GM23338 (cell line): ENCODE results near the gene NUDT16L1. TPM values are rescaled to one million over a fixed set of nuclear protein-coding genes. Genes with fewer than 3 reads are reported as not detected.

Source experiments
- ATAC-seq: fragments of 200-7000 bp; cut with Tn5 transposase; 3 replicates; pipeline ENCODE4 v1.9.1; 2020
- DNase-seq: peaks from one replicate; pipeline ENCODE4 v3.0.0-alpha.2; 2015; ENCODE audit warnings: low spot score
- H2AFZ ChIP-seq: fragments of 200-600 bp; sonication (generic); 2 replicates; pipeline ENCODE4 v1.8.0; 2016; ENCODE audit warnings: antibody characterized with exemption, mild to moderate bottlenecking, moderate library complexity
- H3F3A ChIP-seq: fragments of 200-600 bp; sonication (generic); replicated peaks from 2 replicates; pipeline ENCODE4 v1.8.0; 2017; ENCODE audit warnings: antibody characterized with exemption, mixed run types, low read depth
- H3K27ac ChIP-seq: fragments of 200-600 bp; sonication (generic); 2 replicates; pipeline ENCODE4 v1.6.1; 2016; ENCODE audit warnings: low read depth
- H3K27me3 ChIP-seq: fragments of 200-600 bp; sonication (generic); 2 replicates; pipeline ENCODE4 v1.8.0; 2016; ENCODE audit warnings: mild to moderate bottlenecking, mixed run types, moderate library complexity; ENCODE audit not compliant: insufficient read depth
- H3K36me3 ChIP-seq: fragments of 200-600 bp; sonication (generic); 2 replicates; pipeline ENCODE4 v1.8.0; 2016; ENCODE audit warnings: mild to moderate bottlenecking; ENCODE audit not compliant: insufficient read depth
- H3K4me1 ChIP-seq: fragments of 200-600 bp; sonication (generic); 2 replicates; pipeline ENCODE4 v1.8.0; 2016; ENCODE audit warnings: mild to moderate bottlenecking, moderate library complexity; ENCODE audit not compliant: insufficient read depth
- H3K4me2 ChIP-seq: fragments of 200-600 bp; sonication (generic); 2 replicates; pipeline ENCODE4 v1.7.1; 2017; ENCODE audit warnings: mixed run types
- H3K4me3 ChIP-seq: fragments of 200-600 bp; sonication (generic); 2 replicates; pipeline ENCODE4 v1.6.1; 2016; ENCODE audit warnings: mixed run types
- H3K79me2 ChIP-seq: fragments of 200-600 bp; sonication (generic); replicated peaks from 2 replicates; pipeline ENCODE4 v1.8.0; 2017; ENCODE audit warnings: mild to moderate bottlenecking; ENCODE audit not compliant: insufficient read depth
- H3K9me2 ChIP-seq: fragments of 200-600 bp; sonication (generic); 2 replicates; pipeline ENCODE4 v1.8.0; 2017; ENCODE audit not compliant: insufficient read depth
- H4K20me1 ChIP-seq: fragments of 200-600 bp; sonication (generic); replicated peaks from 2 replicates; pipeline ENCODE4 v1.8.0; 2017; ENCODE audit warnings: mild to moderate bottlenecking; ENCODE audit not compliant: insufficient read depth
- H3K27ac Mint-ChIP-seq: 2 replicates; pipeline ENCODE4 v1.8.0; 2020; ENCODE audit warnings: inconsistent platforms, mild to moderate bottlenecking, moderate library complexity, mixed read lengths
- H3K27me3 Mint-ChIP-seq: 3 replicates; pipeline ENCODE4 v1.8.0; 2022; ENCODE audit warnings: low read depth, mild to moderate bottlenecking, moderate library complexity, mixed read lengths, inconsistent platforms; ENCODE audit not compliant: insufficient read depth, poor library complexity
- H3K36me3 Mint-ChIP-seq: 3 replicates; pipeline ENCODE4 v1.8.0; 2021; ENCODE audit warnings: low read depth, mild to moderate bottlenecking, inconsistent platforms, moderate library complexity, mixed read lengths
- H3K4me1 Mint-ChIP-seq: 3 replicates; pipeline ENCODE4 v1.8.0; 2020; ENCODE audit warnings: mild to moderate bottlenecking, inconsistent platforms, mixed read lengths
- H3K4me3 Mint-ChIP-seq: 3 replicates; pipeline ENCODE4 v1.8.0; 2021; ENCODE audit warnings: moderate library complexity, mild to moderate bottlenecking, inconsistent platforms, mixed read lengths
- H3K9me3 Mint-ChIP-seq: 3 replicates; pipeline ENCODE4 v1.8.0; 2020; ENCODE audit warnings: moderate library complexity, mild to moderate bottlenecking, inconsistent platforms, mixed read lengths
- CREB1 ChIP-seq: fragments of 250-450 bp; sonication (Bioruptor Pico); IDR thresholded peaks from 2 replicates; pipeline ENCODE4 v1.5.0; 2020; ENCODE audit warnings: low read depth, mild to moderate bottlenecking, moderate library complexity
- ETS1 ChIP-seq: IDR thresholded peaks from 2 replicates; pipeline ENCODE4 v1.6.1; 2016; ENCODE audit warnings: antibody characterized with exemption
- EZH2phosphoT487 ChIP-seq: fragments of 200-600 bp; sonication (generic); IDR thresholded peaks from one replicate; pipeline ENCODE4 v1.8.1; 2018; ENCODE audit warnings: antibody characterized with exemption; ENCODE audit not compliant: unreplicated experiment
- JUNB ChIP-seq: IDR thresholded peaks from one replicate; pipeline ENCODE4 v1.6.1; 2016; ENCODE audit warnings: antibody characterized with exemption; ENCODE audit not compliant: unreplicated experiment
- NANOG ChIP-seq: IDR thresholded peaks from 2 replicates; pipeline ENCODE4 v1.6.1; 2016; ENCODE audit warnings: antibody characterized with exemption, borderline replicate concordance
- STAT1 ChIP-seq: IDR thresholded peaks from one replicate; pipeline ENCODE4 v1.6.1; 2016; ENCODE audit warnings: antibody characterized with exemption; ENCODE audit not compliant: unreplicated experiment
- ZNF114 ChIP-seq: fragments of 250-450 bp; sonication (Bioruptor Pico); IDR thresholded peaks from 2 replicates; pipeline ENCODE4 v1.5.0; 2020; ENCODE audit warnings: mild to moderate bottlenecking, moderate library complexity
- ZNF331 ChIP-seq: fragments of 250-450 bp; sonication (Bioruptor Pico); IDR thresholded peaks from 2 replicates; pipeline ENCODE4 v1.5.0; 2020; ENCODE audit warnings: low read depth, mild to moderate bottlenecking, moderate library complexity
- ZNF462 ChIP-seq: fragments of 250-450 bp; sonication (Bioruptor Pico); IDR thresholded peaks from 2 replicates; pipeline ENCODE4 v1.5.0; 2020; ENCODE audit warnings: mild to moderate bottlenecking, moderate library complexity
- polyA plus RNA-seq: library from polyadenylated mRNA; unstranded; fragments of >200 nt; fragmentation: Nextera tagmentation; extraction: Ambion mirVana; gene quantifications from 2 replicates; pipeline ENCODE4 v1.2.1, GENCODE V29; 2016
- total RNA-seq: library from RNA; depleted of rRNA; stranded (reverse); fragments of >200 nt; shearing (Covaris generic); gene quantifications from 2 replicates; pipeline ENCODE4 v1.2.3, GENCODE V29; 2014

The NUDT16L1 gene
- total and polyA plus RNA-seq, 2 experiments from 2014 or later = 37.1 to 80.4 TPM

- TF ChIP-seq ZNF462 (no peak), CREB1 (no peak), JUNB (no peak), ETS1 (no peak), STAT1 (no peak)
Measured at GRCh38 chr16:4663465-4663776, 29.9 kb upstream of the NUDT16L1 start (continued).

GRCh38 chr16:4663777-4664465 is 29.4 kb upstream of the NUDT16L1 start:
- ATAC-seq = no peak
- TF ChIP-seq ZNF462 (no peak), EZH2phosphoT487 (no peak), ZNF331 (CRISPR knock-in tag) (no peak), ZNF114 (CRISPR knock-in tag) (no peak), CREB1 (no peak), NANOG (no peak)

More at GRCh38 chr16:4663777-4664465, 29.4 kb upstream of the NUDT16L1 start:
- DNase-seq = no peak
- no peak overlapping the region for H3K4me3 ChIP-seq
- Mint-ChIP-seq H3K4me3 (no peak overlapping the region), H3K9me3 (no peaks in the 10 kb centered on the region), H3K27ac (peak overlapping the region; percentile 63), H3K27me3 (peaks cover 5% of the 10 kb centered on the region), H3K36me3 (peaks cover 14% of the 10 kb centered on the region; the same call in 2 of the 3 replicates), H3K4me1 (peaks cover 3% of the 10 kb centered on the region; the same call in 1 of the 3 replicates)
- H3F3A ChIP-seq = 0 out of 2 replicates have a peak, but pooled peaks cover 7% of the 10 kb centered on the region
- H3K27ac ChIP-seq = peak overlapping the region; percentile 69; the same call in 1 of the 2 replicates
- H3K4me2 ChIP-seq = no peak overlapping the region
- 0 out of 2 replicates have a peak, but pooled peaks cover 4% of the 10 kb centered on the region for H4K20me1 ChIP-seq
- no peak overlapping the region for H2AFZ ChIP-seq
- peaks cover 7% of the 10 kb centered on the region for H3K36me3 ChIP-seq
- no peaks in the 10 kb centered on the region for H3K9me2 ChIP-seq
- H3K27me3 ChIP-seq = no peaks in the 10 kb centered on the region
- H3K79me2 ChIP-seq = no peaks in the 10 kb centered on the region; the same call in 1 of the 2 replicates
- no peaks in the 10 kb centered on the region for H3K4me1 ChIP-seq
